ENCODE results near the gene CDKAL1. TPM values are rescaled to one million over a fixed set of nuclear protein-coding genes. Genes with fewer than 3 reads are reported as not detected.
"Not testable (repeated sequence)": the region's sequence is repeated elsewhere in the genome, so short reads cannot be mapped to it uniquely, and the experiment has no call there.

Gene CDKAL1
- total RNA-seq, 1 donor from 2014 or later, result 14.8 TPM

- no peak overlapping the region for H3K27ac Mint-ChIP-seq (ENCODE audit: unreplicated experiment)
These were observed 285.6 kb downstream of the CDKAL1 start for GRCh38 chr6:20819774-20820400.

GRCh38 chr6:20826378-20826777, 292.1 kb downstream of the CDKAL1 start:
- no peak overlapping the region for H3K27ac Mint-ChIP-seq (ENCODE audit: unreplicated experiment)
- no peaks in the 10 kb centered on the region for H3K9me3 Mint-ChIP-seq (ENCODE audit: unreplicated experiment)
- H3K4me1 Mint-ChIP-seq (ENCODE audit: unreplicated experiment), result peaks cover 32% of the 10 kb centered on the region
- peaks cover 4% of the 10 kb centered on the region for H3K36me3 Mint-ChIP-seq (ENCODE audit: unreplicated experiment)
- no peak overlapping the region for H3K4me3 Mint-ChIP-seq (ENCODE audit: unreplicated experiment)
- DNase-seq (ENCODE audit: extremely low spot score, unreplicated experiment), result no peak
- TF ChIP-seq, protein P1, sequence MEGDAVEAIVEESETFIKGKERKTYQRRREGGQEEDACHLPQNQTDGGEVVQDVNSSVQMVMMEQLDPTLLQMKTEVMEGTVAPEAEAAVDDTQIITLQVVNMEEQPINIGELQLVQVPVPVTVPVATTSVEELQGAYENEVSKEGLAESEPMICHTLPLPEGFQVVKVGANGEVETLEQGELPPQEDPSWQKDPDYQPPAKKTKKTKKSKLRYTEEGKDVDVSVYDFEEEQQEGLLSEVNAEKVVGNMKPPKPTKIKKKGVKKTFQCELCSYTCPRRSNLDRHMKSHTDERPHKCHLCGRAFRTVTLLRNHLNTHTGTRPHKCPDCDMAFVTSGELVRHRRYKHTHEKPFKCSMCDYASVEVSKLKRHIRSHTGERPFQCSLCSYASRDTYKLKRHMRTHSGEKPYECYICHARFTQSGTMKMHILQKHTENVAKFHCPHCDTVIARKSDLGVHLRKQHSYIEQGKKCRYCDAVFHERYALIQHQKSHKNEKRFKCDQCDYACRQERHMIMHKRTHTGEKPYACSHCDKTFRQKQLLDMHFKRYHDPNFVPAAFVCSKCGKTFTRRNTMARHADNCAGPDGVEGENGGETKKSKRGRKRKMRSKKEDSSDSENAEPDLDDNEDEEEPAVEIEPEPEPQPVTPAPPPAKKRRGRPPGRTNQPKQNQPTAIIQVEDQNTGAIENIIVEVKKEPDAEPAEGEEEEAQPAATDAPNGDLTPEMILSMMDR (IDR thresholded peaks at IDR 0.05), result no peak
- no peaks in the 10 kb centered on the region for H3K27me3 Mint-ChIP-seq (ENCODE audit: unreplicated experiment)

More at GRCh38 chr6:20819774-20820400, 285.6 kb downstream of the CDKAL1 start:
- Mint-ChIP-seq H3K36me3 (ENCODE audit: unreplicated experiment) (no peaks in the 10 kb centered on the region), H3K9me3 (ENCODE audit: unreplicated experiment) (no peaks in the 10 kb centered on the region), H3K4me3 (ENCODE audit: unreplicated experiment) (no peak overlapping the region), H3K4me1 (ENCODE audit: unreplicated experiment) (peaks cover 16% of the 10 kb centered on the region), H3K27me3 (ENCODE audit: unreplicated experiment) (no peaks in the 10 kb centered on the region)
- TF ChIP-seq, protein P1 (IDR thresholded peaks at IDR 0.05), result no peak
- DNase-seq (ENCODE audit: extremely low spot score, unreplicated experiment), result no peak

- H3K27ac Mint-ChIP-seq (ENCODE audit: unreplicated experiment), result peak overlapping the region; percentile 60
These were observed 293.5 kb downstream of the CDKAL1 start for GRCh38 chr6:20827798-20828197.

GRCh38 chr6:20830576-20830975, 296.3 kb downstream of the CDKAL1 start:
- Mint-ChIP-seq H3K36me3 (ENCODE audit: unreplicated experiment) (peaks cover 4% of the 10 kb centered on the region), H3K4me1 (ENCODE audit: unreplicated experiment) (peaks cover 31% of the 10 kb centered on the region), H3K4me3 (ENCODE audit: unreplicated experiment) (no peak overlapping the region), H3K27ac (ENCODE audit: unreplicated experiment) (no peak overlapping the region), H3K9me3 (ENCODE audit: unreplicated experiment) (no peaks in the 10 kb centered on the region), H3K27me3 (ENCODE audit: unreplicated experiment) (no peaks in the 10 kb centered on the region)
- no peak for DNase-seq (ENCODE audit: extremely low spot score, unreplicated experiment)
- TF ChIP-seq, protein P1 (IDR thresholded peaks at IDR 0.05), result no peak

More at GRCh38 chr6:20827798-20828197, 293.5 kb downstream of the CDKAL1 start:
- H3K27me3 Mint-ChIP-seq (ENCODE audit: unreplicated experiment), result no peaks in the 10 kb centered on the region
- peaks cover 32% of the 10 kb centered on the region for H3K4me1 Mint-ChIP-seq (ENCODE audit: unreplicated experiment)
- no peaks in the 10 kb centered on the region for H3K9me3 Mint-ChIP-seq (ENCODE audit: unreplicated experiment)
- H3K36me3 Mint-ChIP-seq (ENCODE audit: unreplicated experiment), result peaks cover 4% of the 10 kb centered on the region
- no peak for DNase-seq (ENCODE audit: extremely low spot score, unreplicated experiment)
- no peak overlapping the region for H3K4me3 Mint-ChIP-seq (ENCODE audit: unreplicated experiment)
- TF ChIP-seq, protein P1 (IDR thresholded peaks at IDR 0.05), result no peak

- not testable (repeated sequence) for H3K27ac Mint-ChIP-seq (ENCODE audit: unreplicated experiment); H3K4me3 Mint-ChIP-seq (ENCODE audit: unreplicated experiment); H3K27me3 Mint-ChIP-seq (ENCODE audit: unreplicated experiment); H3K9me3 Mint-ChIP-seq (ENCODE audit: unreplicated experiment); H3K36me3 Mint-ChIP-seq (ENCODE audit: unreplicated experiment); DNase-seq (ENCODE audit: extremely low spot score, unreplicated experiment)
- H3K4me1 Mint-ChIP-seq (ENCODE audit: unreplicated experiment), result peaks cover 25% of the 10 kb centered on the region
These were observed 297.0 kb downstream of the CDKAL1 start for GRCh38 chr6:20831251-20831650.

All from osteocyte (in vitro differentiated cells).